Adrenal gland (tissue), 5 donors: ENCODE data around the gene MAPK7.

Source experiments
- CTCF ChIP-seq, 6 experiments: fragments of 450-650 bp in 4 of 6; fragments of 200-600 bp in 2 of 6; sonication (generic) in 1 of 6; IDR thresholded peaks; 1 replicate in 5 of 6; 2 replicates in 1 of 6; pipeline versions ENCODE4 v1.5.1 to v1.8.0; 2016 to 2021; ENCODE audit warnings: antibody characterized with exemption in 6 of 6, mild to moderate bottlenecking in 2 of 6, moderate library complexity in 1 of 6
- POLR2A ChIP-seq, 2 donors: fragments of 450-650 bp; IDR thresholded peaks; one replicate each; pipeline ENCODE4 v1.6.1; 2017; ENCODE audit warnings: antibody characterized with exemption in 2 of 2, mild to moderate bottlenecking in 2 of 2, moderate library complexity in 1 of 2
- donor health status: DM: no; HTN: no; CAD: no.

GRCh38 chr17:19417611-19418010, 39.3 kb downstream of the MAPK7 start:
- TF ChIP-seq CTCF (IDR thresholded peaks at IDR 0.05), result no peak
- TF ChIP-seq POLR2A (IDR thresholded peaks at IDR 0.05), result no peak
